Loucy (cell line): ENCODE results near the gene YAF2.

Experiments
- H2AFZ ChIP-seq: fragments of 200-600 bp; sonication (generic); 2 replicates; pipeline ENCODE4 v1.6.0; 2016; ENCODE audit warnings: antibody characterized with exemption, mild to moderate bottlenecking, low read length, moderate library complexity
- H3F3A ChIP-seq: fragments of 200-600 bp; 2 replicates; pipeline ENCODE4 v1.6.0; 2016; ENCODE audit warnings: antibody characterized with exemption, low read depth, mild to moderate bottlenecking
- H3K27me3 ChIP-seq: fragments of 200-600 bp; sonication (generic); 2 replicates; pipeline ENCODE4 v1.6.1; 2014; ENCODE audit warnings: low read length, mild to moderate bottlenecking; ENCODE audit not compliant: insufficient read depth, poor library complexity, severe bottlenecking
- H3K36me3 ChIP-seq: fragments of 200-600 bp; sonication (generic); 2 replicates; pipeline ENCODE4 v1.6.1; 2016; ENCODE audit warnings: low read length; ENCODE audit not compliant: insufficient read depth
- H3K4me1 ChIP-seq: fragments of 200-600 bp; sonication (generic); 2 replicates; pipeline ENCODE4 v1.5.1; 2014; ENCODE audit warnings: low read length, mild to moderate bottlenecking; ENCODE audit not compliant: insufficient read depth, poor library complexity, severe bottlenecking
- H3K4me2 ChIP-seq: fragments of 200-600 bp; sonication (generic); 2 replicates; pipeline ENCODE4 v1.6.0; 2014; ENCODE audit warnings: antibody characterized with exemption, low read length, low read depth, mild to moderate bottlenecking; ENCODE audit not compliant: poor library complexity, severe bottlenecking
- H3K4me3 ChIP-seq: fragments of 200-600 bp; sonication (generic); 2 replicates; pipeline ENCODE4 v1.5.1; 2014; ENCODE audit warnings: low read length, mild to moderate bottlenecking, mixed read lengths; ENCODE audit not compliant: poor library complexity, severe bottlenecking
- H3K79me2 ChIP-seq: fragments of 200-600 bp; sonication (generic); 2 replicates; pipeline ENCODE4 v1.6.1; 2014; ENCODE audit warnings: low read length; ENCODE audit not compliant: insufficient read depth
- H3K9ac ChIP-seq: fragments of 200-600 bp; sonication (generic); 2 replicates; pipeline ENCODE4 v1.6.0; 2014; ENCODE audit warnings: mild to moderate bottlenecking, low read depth, low read length, moderate library complexity; ENCODE audit not compliant: poor library complexity, severe bottlenecking
- H3K9me2 ChIP-seq: fragments of 200-600 bp; sonication (generic); replicated peaks from 2 replicates; pipeline ENCODE4 v1.6.1; 2016; ENCODE audit warnings: low read depth, low read length, mixed read lengths
- H3K9me3 ChIP-seq: fragments of 200-600 bp; sonication (generic); 2 replicates; pipeline ENCODE4 v1.6.1; 2014; ENCODE audit warnings: mild to moderate bottlenecking, antibody characterized with exemption, low read length, low read depth; ENCODE audit not compliant: insufficient read depth
- H4K20me1 ChIP-seq: fragments of 200-600 bp; sonication (generic); 2 replicates; pipeline ENCODE4 v1.6.0; 2014; ENCODE audit warnings: antibody characterized with exemption, low read length, mild to moderate bottlenecking; ENCODE audit not compliant: insufficient read depth, poor library complexity, severe bottlenecking
- CTCF ChIP-seq: fragments of 200-600 bp; sonication (generic); conservative IDR thresholded peaks from 2 replicates; pipeline ENCODE4 v1.5.1; 2014; ENCODE audit warnings: mild to moderate bottlenecking, antibody characterized with exemption, low read length
- EZH2phosphoT487 ChIP-seq: fragments of 200-600 bp; IDR thresholded peaks from 2 replicates; pipeline ENCODE4 v1.6.1; 2018; ENCODE audit warnings: antibody characterized with exemption, mild to moderate bottlenecking, moderate library complexity, borderline replicate concordance

The YAF2 gene

GRCh38 chr12:42222724-42223123, 15.3 kb downstream of the YAF2 start:
- TF ChIP-seq EZH2phosphoT487 (no peak), CTCF (no peak)
- H3K9me2 ChIP-seq = no peaks in the 10 kb centered on the region
- H4K20me1 ChIP-seq = peaks cover 42% of the 10 kb centered on the region
- peaks cover 5% of the 10 kb centered on the region; the same call in 1 of the 2 replicates for H3K36me3 ChIP-seq
- H3K79me2 ChIP-seq = peaks cover 53% of the 10 kb centered on the region
- H3F3A ChIP-seq = no peaks in the 10 kb centered on the region
- no peak overlapping the region for H3K9ac ChIP-seq
- no peak overlapping the region for H2AFZ ChIP-seq
- H3K4me1 ChIP-seq = peaks cover 18% of the 10 kb centered on the region
- no peak overlapping the region for H3K4me2 ChIP-seq
- H3K4me3 ChIP-seq = no peak overlapping the region
- H3K9me3 ChIP-seq = no peaks in the 10 kb centered on the region
- H3K27me3 ChIP-seq = no peaks in the 10 kb centered on the region

- no peak overlapping the region for H3K4me3 ChIP-seq
- H3K36me3 ChIP-seq = peaks cover 5% of the 10 kb centered on the region; the same call in 1 of the 2 replicates
- no peaks in the 10 kb centered on the region for H3K9me2 ChIP-seq
- H3K79me2 ChIP-seq = peaks cover 58% of the 10 kb centered on the region
- peaks cover 20% of the 10 kb centered on the region for H3K4me1 ChIP-seq
- TF ChIP-seq EZH2phosphoT487 (no peak), CTCF (no peak)
- H3K9me3 ChIP-seq = no peaks in the 10 kb centered on the region
- H2AFZ ChIP-seq = no peak overlapping the region
- H3K27me3 ChIP-seq = no peaks in the 10 kb centered on the region
- H3K9ac ChIP-seq = no peak overlapping the region
- H3F3A ChIP-seq = no peaks in the 10 kb centered on the region
- peaks cover 47% of the 10 kb centered on the region for H4K20me1 ChIP-seq
- H3K4me2 ChIP-seq = peak overlapping the region; percentile 21
These were observed 16.3 kb downstream of the YAF2 start for GRCh38 chr12:42221726-42222125.

- no peaks in the 10 kb centered on the region for H3K27me3 ChIP-seq
- peaks cover 54% of the 10 kb centered on the region for H4K20me1 ChIP-seq
- peak overlapping the region; percentile 9 for H3K4me2 ChIP-seq
- TF ChIP-seq EZH2phosphoT487 (no peak), CTCF (no peak)
- H3K4me1 ChIP-seq = peaks cover 20% of the 10 kb centered on the region
- H3K4me3 ChIP-seq = no peak overlapping the region
- peaks cover 63% of the 10 kb centered on the region for H3K79me2 ChIP-seq
- H3K9ac ChIP-seq = no peak overlapping the region
- H3F3A ChIP-seq = no peaks in the 10 kb centered on the region
- H3K36me3 ChIP-seq = no peaks in the 10 kb centered on the region
- no peak overlapping the region for H2AFZ ChIP-seq
- H3K9me3 ChIP-seq = no peaks in the 10 kb centered on the region
- H3K9me2 ChIP-seq = no peaks in the 10 kb centered on the region
These were observed 20.4 kb downstream of the YAF2 start for GRCh38 chr12:42217656-42218055.
